GM10847 (cell line): ENCODE results near the gene CCDC181.

Source experiments
- POLR2A ChIP-seq: IDR thresholded peaks from 2 replicates; pipeline ENCODE4 v1.6.1; 2011; ENCODE audit not compliant: insufficient read length; ENCODE audit errors: extremely low read depth

Gene CCDC181

GRCh38 chr1:169360415-169360814 lies 66.9 kb downstream of the CCDC181 start:
- no peak for TF ChIP-seq POLR2A

- TF ChIP-seq POLR2A, result no peak
Measured at GRCh38 chr1:169348383-169349036, 78.8 kb downstream of the CCDC181 start.

- TF ChIP-seq POLR2A, result no peak
Measured at GRCh38 chr1:169347688-169348382, 79.4 kb downstream of the CCDC181 start.

- no peak for TF ChIP-seq POLR2A
Measured at GRCh38 chr1:169346036-169346589, 81.2 kb downstream of the CCDC181 start.

- TF ChIP-seq POLR2A, result no peak
Measured at GRCh38 chr1:169345511-169345910, 81.8 kb downstream of the CCDC181 start.
